ENCODE results near the gene TNIP2.

GRCh38 chr4:2713337-2713736 lies 42.8 kb downstream of the TNIP2 start:
- no peak for TF ChIP-seq POLR2AphosphoS5 (IDR thresholded peaks at IDR 0.05)
- no peak for TF ChIP-seq EP300 (IDR thresholded peaks at IDR 0.05)

All from esophagus muscularis mucosa (tissue), 3 donors.